ENCODE measurements around the gene DUOXA2. TPM values are rescaled to one million over a fixed set of nuclear protein-coding genes. Genes with fewer than 3 reads are reported as not detected.

The DUOXA2 gene
- total RNA-seq, 2 experiments from 2014 or later: not detected

- Mint-ChIP-seq H3K4me3 (no peak overlapping the region), H3K9me3 (no peaks in the 10 kb centered on the region), H3K4me1 (ENCODE audit: low read depth) (peaks cover 10% of the 10 kb centered on the region), H3K27ac (no peak overlapping the region), H3K27me3 (ENCODE audit: low read depth) (no peaks in the 10 kb centered on the region), H3K36me3 (ENCODE audit: low read depth) (no peaks in the 10 kb centered on the region)
- intact Hi-C loops (cut with micrococcal nuclease): loop anchor here (1.0 kb wide), 3 partner anchors 116 to 294 kb away; no protein-coding TSS in a partner anchor
- CTCF ChIA-PET: interaction anchor here (0.6 to 5.3 kb wide), 28 partner anchors 9 to 293 kb away, joined by 3 to 41 read pairs (median 6); partner anchors contain the start of gene SHF
- DNase-seq: peak; percentile 80
Measured at GRCh38 chr15:45162771-45163507, 48.8 kb downstream of the DUOXA2 start.

- H3K27ac Mint-ChIP-seq: no peak overlapping the region
- CTCF ChIA-PET: interaction anchor here (0.8 to 5.3 kb wide), 27 partner anchors 8 to 293 kb away, joined by 3 to 41 read pairs (median 6); partner anchors contain the start of gene SHF
- no peaks in the 10 kb centered on the region for H3K27me3 Mint-ChIP-seq (ENCODE audit: low read depth)
- no peaks in the 10 kb centered on the region for H3K36me3 Mint-ChIP-seq (ENCODE audit: low read depth)
- H3K9me3 Mint-ChIP-seq: no peaks in the 10 kb centered on the region
- intact Hi-C loops (cut with micrococcal nuclease): loop anchor here (1.0 kb wide), 3 partner anchors 116 to 294 kb away; no protein-coding TSS in a partner anchor
- DNase-seq: no peak
- H3K4me3 Mint-ChIP-seq: no peak overlapping the region
- H3K4me1 Mint-ChIP-seq (ENCODE audit: low read depth): peaks cover 10% of the 10 kb centered on the region
Measured at GRCh38 chr15:45163508-45163856, 49.4 kb downstream of the DUOXA2 start.

- Mint-ChIP-seq H3K27me3 (ENCODE audit: low read depth) (no peaks in the 10 kb centered on the region), H3K4me1 (ENCODE audit: low read depth) (peaks cover 10% of the 10 kb centered on the region), H3K4me3 (no peak overlapping the region), H3K36me3 (ENCODE audit: low read depth) (no peaks in the 10 kb centered on the region), H3K27ac (no peak overlapping the region), H3K9me3 (no peaks in the 10 kb centered on the region)
- intact Hi-C loops (cut with micrococcal nuclease): no loop called here
- no peak for DNase-seq
- CTCF ChIA-PET: interaction anchor here (0.6 to 5.3 kb wide), 12 partner anchors 10 to 291 kb away, joined by 3 to 41 read pairs (median 7); partner anchors contain the start of gene SHF
Measured at GRCh38 chr15:45164914-45165313, 50.8 kb downstream of the DUOXA2 start.

GRCh38 chr15:45165536-45165935, 51.4 kb downstream of the DUOXA2 start:
- no peaks in the 10 kb centered on the region for H3K9me3 Mint-ChIP-seq
- DNase-seq: no peak
- intact Hi-C loops (cut with micrococcal nuclease): no loop called here
- peak overlapping the region; percentile 36 for H3K27ac Mint-ChIP-seq
- peaks cover 10% of the 10 kb centered on the region for H3K4me1 Mint-ChIP-seq (ENCODE audit: low read depth)
- H3K36me3 Mint-ChIP-seq (ENCODE audit: low read depth): no peaks in the 10 kb centered on the region
- H3K4me3 Mint-ChIP-seq: peak overlapping the region; percentile 70
- CTCF ChIA-PET: interaction anchor here (0.6 to 5.3 kb wide), 8 partner anchors 19 to 109 kb away, joined by 3 to 39 read pairs (median 4); partner anchors contain the start of gene SHF
- no peaks in the 10 kb centered on the region for H3K27me3 Mint-ChIP-seq (ENCODE audit: low read depth)

GRCh38 chr15:45166834-45167630, 52.9 kb downstream of the DUOXA2 start:
- Mint-ChIP-seq H3K27me3 (ENCODE audit: low read depth) (no peaks in the 10 kb centered on the region), H3K27ac (peak overlapping the region; percentile 66), H3K4me1 (ENCODE audit: low read depth) (peaks cover 10% of the 10 kb centered on the region), H3K4me3 (peak overlapping the region; percentile 69), H3K9me3 (no peaks in the 10 kb centered on the region), H3K36me3 (ENCODE audit: low read depth) (no peaks in the 10 kb centered on the region)
- DNase-seq: peak; percentile 89
- CTCF ChIA-PET: interaction anchor here (0.5 to 5.1 kb wide), 13 partner anchors 10 to 238 kb away, joined by 3 to 32 read pairs (median 4); partner anchors contain the start of gene SHF
- intact Hi-C loops (cut with micrococcal nuclease): loop anchor here (1.0 to 2.0 kb wide), 4 partner anchors 21 to 235 kb away; a partner anchor contains a TSS

- H3K36me3 Mint-ChIP-seq (ENCODE audit: low read depth): no peaks in the 10 kb centered on the region
- no peaks in the 10 kb centered on the region for H3K9me3 Mint-ChIP-seq
- no peaks in the 10 kb centered on the region for H3K27me3 Mint-ChIP-seq (ENCODE audit: low read depth)
- H3K4me1 Mint-ChIP-seq (ENCODE audit: low read depth): peaks cover 10% of the 10 kb centered on the region
- peak overlapping the region; percentile 66 for H3K27ac Mint-ChIP-seq
- H3K4me3 Mint-ChIP-seq: peak overlapping the region; percentile 69
- no peak for DNase-seq
- intact Hi-C loops (cut with micrococcal nuclease): loop anchor here (1.0 to 2.0 kb wide), 4 partner anchors 21 to 235 kb away; a partner anchor contains a TSS
- CTCF ChIA-PET: interaction anchor here (0.5 to 5.1 kb wide), 15 partner anchors 9 to 263 kb away, joined by 3 to 32 read pairs (median 4); partner anchors contain the start of gene SHF
Measured at GRCh38 chr15:45167631-45168205, 53.6 kb downstream of the DUOXA2 start.

Other genes with a start within 250 kb of the DUOXA2 start
- not detected for gene TERB2, start 157.6 kb upstream of the DUOXA2 start, total RNA-seq
- gene SORD, start 91.1 kb upstream of the DUOXA2 start, total RNA-seq: 10 to 100 TPM; 23.1 to 23.8 TPM
- gene DUOX2, start 154 bp upstream of the DUOXA2 start, total RNA-seq: not detected
- gene DUOXA1, start 15.6 kb downstream of the DUOXA2 start, total RNA-seq: not detected
- under 1 TPM; 0.17 TPM for gene DUOX1, start 15.7 kb downstream of the DUOXA2 start, total RNA-seq
- 1 to 10 TPM; 2.3 to 3.3 TPM for gene SHF, start 73.6 kb downstream of the DUOXA2 start, total RNA-seq
- gene SLC28A2, start 137.9 kb downstream of the DUOXA2 start, total RNA-seq: not detected

Measured in activated naive CD4-positive, alpha-beta T cell treated with anti-CD3 and anti-CD28 coated beads for 36 hours (primary cell).